ENCODE data around the gene OGFR. TPM values are rescaled to one million over a fixed set of nuclear protein-coding genes. Genes with fewer than 3 reads are reported as not detected.

OGFR gene
- total RNA-seq, 1 experiment from 2014 or later = 73.6 TPM

- intact Hi-C loops (cut with micrococcal nuclease) = loop anchor here (2.0 to 5.0 kb wide), 2 partner anchors 59 to 292 kb away; no protein-coding TSS in a partner anchor
- H3K79me2 ChIP-seq (ENCODE audit: insufficient read depth, low read length) = peaks cover 23% of the 10 kb centered on the region
- peaks cover 23 to 67% of the 10 kb centered on the region in 2 experiments for H3K4me1 ChIP-seq (ENCODE audit: control insufficient read depth in 1 of 2, insufficient read depth in 2 of 2, low read length in 2 of 2)
- ChIA-PET CTCF (interaction anchor here (0.5 to 2.3 kb wide), 15 partner anchors 10 to 658 kb away, joined by 3 to 10 read pairs (median 3); partner anchors contain the start of gene OGFR), POLR2A (interaction anchor here (0.5 to 1.5 kb wide), 12 partner anchors 10 to 195 kb away, joined by 3 to 9 read pairs (median 4); no protein-coding TSS in a partner anchor), RAD21 (ENCODE audit: low non-redundant PET in 1 of 2, low total read pairs in 2 of 2, uncharacterized antibody in 2 of 2, unreplicated experiment in 2 of 2) (interaction anchor here (0.5 to 0.6 kb wide), 3 partner anchors 59 to 152 kb away, joined by 3 to 4 read pairs (median 3); no protein-coding TSS in a partner anchor)
- peak overlapping the region; percentile 64 to 72 for H3K4me3 ChIP-seq (replicated peaks in 1 of 2; ENCODE audit: low read depth in 1 of 2, low read length in 2 of 2)
- H2AFZ ChIP-seq (ENCODE audit: low read depth, low read length, poor library complexity, severe bottlenecking) = no peak overlapping the region
- H3K9me2 ChIP-seq (ENCODE audit: insufficient read depth) = no peaks in the 10 kb centered on the region
- H3K27ac ChIP-seq (ENCODE audit: low read depth, low read length) = peak overlapping the region; percentile 99
- H3K9ac ChIP-seq (ENCODE audit: low read length) = peak overlapping the region; percentile 91
- no peaks in the 10 kb centered on the region for H4K20me1 ChIP-seq (ENCODE audit: insufficient read depth)
- no peak for TF ChIP-seq ZNF274 (IDR thresholded peaks at IDR 0.05; ENCODE audit: low read depth, low read length)
- peak; percentile 97 for TF ChIP-seq POLR2AphosphoS5 (IDR thresholded peaks at IDR 0.05; ENCODE audit: low read depth, low read length)
- no peak for TF ChIP-seq CTCF (IDR thresholded peaks at IDR 0.05 in 2 of 3, conservative IDR thresholded peaks at IDR 0.05 in 1 of 3; ENCODE audit: borderline replicate concordance in 1 of 3, insufficient read depth in 1 of 3, low read depth in 2 of 3, low read length in 2 of 3)
- no peak for TF ChIP-seq SP1 (IDR thresholded peaks at IDR 0.05; ENCODE audit: low read depth)
- TF ChIP-seq TCF7L2 (IDR thresholded peaks at IDR 0.05; ENCODE audit: borderline replicate concordance, extremely low read depth, insufficient read depth, insufficient read length) = no peak
- no peak for TF ChIP-seq JUND (IDR thresholded peaks at IDR 0.05)
- TF ChIP-seq YY1 (IDR thresholded peaks at IDR 0.05; ENCODE audit: extremely low read depth, insufficient replicate concordance, low read depth, low read length) = peak; percentile 14
- no peak for TF ChIP-seq SIN3A (IDR thresholded peaks at IDR 0.05; ENCODE audit: low read depth)
- no peak for TF ChIP-seq EZH2 (IDR thresholded peaks at IDR 0.05)
- TF ChIP-seq RAD21 (IDR thresholded peaks at IDR 0.05; ENCODE audit: low read depth) = no peak
- TF ChIP-seq CEBPB (IDR thresholded peaks at IDR 0.05; ENCODE audit: low read depth) = no peak
- TF ChIP-seq ATF3 (IDR thresholded peaks at IDR 0.05) = no peak
- TF ChIP-seq ZFX (IDR thresholded peaks at IDR 0.05) = peak; percentile 38; the same call in 1 of the 2 replicates
- no peak for TF ChIP-seq EZH2phosphoT487 (IDR thresholded peaks at IDR 0.05; ENCODE audit: borderline replicate concordance)
- H3K4me2 ChIP-seq (ENCODE audit: low read length) = peak overlapping the region; percentile 99
- ATAC-seq (peak; percentile 79), DNase-seq (ENCODE audit: low read depth, low spot score) (peak; percentile 93)
- no peaks in the 10 kb centered on the region for H3K9me3 ChIP-seq (ENCODE audit: control insufficient read depth in 1 of 2, insufficient read depth in 1 of 2, low read depth in 1 of 2, low read length in 2 of 2)
- BruUV-seq (replicated peaks) = no TSS peak
- H3K36me3 ChIP-seq (ENCODE audit: control insufficient read depth in 1 of 2, insufficient read depth in 2 of 2, low read length in 2 of 2) = peaks cover 8 to 18% of the 10 kb centered on the region in 2 experiments; a peak in 2 of 4 replicates
- H3K27me3 ChIP-seq (ENCODE audit: insufficient read depth, low read length) = no peaks in the 10 kb centered on the region
These were observed 10.5 kb upstream of the OGFR start for GRCh38 chr20:62794007-62794724.

Measured in HCT116 (cell line).